Nephron progenitor cell (in vitro differentiated cells): ENCODE results near the gene ASIC2.

Experiments
- DNase-seq: peaks from one replicate; pipeline ENCODE4 v3.0.0; 2021
- H3K27ac Mint-ChIP-seq: 2 replicates; pipeline ENCODE4 v1.8.0; 2021; ENCODE audit warnings: mild to moderate bottlenecking, moderate library complexity, mixed read lengths
- H3K27me3 Mint-ChIP-seq: 2 replicates; pipeline ENCODE4 v1.8.0; 2021; ENCODE audit warnings: mild to moderate bottlenecking, low read depth, mixed read lengths; ENCODE audit not compliant: poor library complexity
- H3K36me3 Mint-ChIP-seq: 2 replicates; pipeline ENCODE4 v1.8.0; 2021; ENCODE audit warnings: low read depth, mixed read lengths
- H3K4me1 Mint-ChIP-seq: 2 replicates; pipeline ENCODE4 v1.8.0; 2021; ENCODE audit warnings: mixed read lengths
- H3K4me3 Mint-ChIP-seq: 2 replicates; pipeline ENCODE4 v1.8.0; 2021; ENCODE audit warnings: mild to moderate bottlenecking, moderate library complexity, mixed read lengths
- H3K9me3 Mint-ChIP-seq: 2 replicates; pipeline ENCODE4 v1.8.0; 2021; ENCODE audit warnings: mild to moderate bottlenecking, moderate library complexity, mixed read lengths
- CTCF ChIP-seq: fragments of 200-600 bp; sonication (generic); IDR thresholded peaks from 2 replicates; pipeline ENCODE4 v1.5.0; 2021; ENCODE audit warnings: antibody characterized with exemption

ASIC2 gene

GRCh38 chr17:33240362-33240761, 52.7 kb downstream of the ASIC2 start:
- no peak for DNase-seq
- no peak for TF ChIP-seq CTCF
- Mint-ChIP-seq H3K9me3 (no peaks in the 10 kb centered on the region), H3K27me3 (peaks cover 2% of the 10 kb centered on the region), H3K36me3 (no peaks in the 10 kb centered on the region), H3K27ac (peak overlapping the region; percentile 49), H3K4me1 (peaks cover 10% of the 10 kb centered on the region), H3K4me3 (no peak overlapping the region)

GRCh38 chr17:33239702-33240101, 53.4 kb downstream of the ASIC2 start:
- H3K4me1 Mint-ChIP-seq: peaks cover 14% of the 10 kb centered on the region
- no peaks in the 10 kb centered on the region for H3K9me3 Mint-ChIP-seq
- no peak overlapping the region for H3K4me3 Mint-ChIP-seq
- peak overlapping the region; percentile 49 for H3K27ac Mint-ChIP-seq
- H3K27me3 Mint-ChIP-seq: peaks cover 2% of the 10 kb centered on the region
- no peak for TF ChIP-seq CTCF
- DNase-seq: no peak
- no peaks in the 10 kb centered on the region for H3K36me3 Mint-ChIP-seq

- peaks cover 19% of the 10 kb centered on the region for H3K4me1 Mint-ChIP-seq
- H3K27me3 Mint-ChIP-seq: peaks cover 7% of the 10 kb centered on the region
- no peaks in the 10 kb centered on the region for H3K36me3 Mint-ChIP-seq
- no peak for DNase-seq
- H3K4me3 Mint-ChIP-seq: no peak overlapping the region
- no peak overlapping the region for H3K27ac Mint-ChIP-seq
- TF ChIP-seq CTCF: no peak
- H3K9me3 Mint-ChIP-seq: no peaks in the 10 kb centered on the region
These were observed 58.0 kb downstream of the ASIC2 start for GRCh38 chr17:33234930-33235685.

GRCh38 chr17:33234233-33234632, 58.9 kb downstream of the ASIC2 start:
- Mint-ChIP-seq H3K27me3 (peaks cover 7% of the 10 kb centered on the region), H3K9me3 (no peaks in the 10 kb centered on the region), H3K27ac (no peak overlapping the region)

GRCh38 chr17:33233811-33234177, 59.3 kb downstream of the ASIC2 start:
- no peak for TF ChIP-seq CTCF
- Mint-ChIP-seq H3K27me3 (peaks cover 7% of the 10 kb centered on the region), H3K4me3 (no peak overlapping the region), H3K4me1 (peaks cover 19% of the 10 kb centered on the region), H3K36me3 (no peaks in the 10 kb centered on the region), H3K9me3 (no peaks in the 10 kb centered on the region), H3K27ac (no peak overlapping the region)
- no peak for DNase-seq

More at GRCh38 chr17:33234233-33234632, 58.9 kb downstream of the ASIC2 start:
- H3K36me3 Mint-ChIP-seq: no peaks in the 10 kb centered on the region
- DNase-seq: no peak
- no peak for TF ChIP-seq CTCF
- no peak overlapping the region for H3K4me3 Mint-ChIP-seq
- H3K4me1 Mint-ChIP-seq: peaks cover 19% of the 10 kb centered on the region

GRCh38 chr17:33229499-33229898, 63.6 kb downstream of the ASIC2 start:
- H3K36me3 Mint-ChIP-seq: no peaks in the 10 kb centered on the region
- H3K9me3 Mint-ChIP-seq: no peaks in the 10 kb centered on the region
- H3K4me3 Mint-ChIP-seq: no peak overlapping the region
- H3K4me1 Mint-ChIP-seq: peaks cover 10% of the 10 kb centered on the region
- no peak for DNase-seq
- peaks cover 7% of the 10 kb centered on the region for H3K27me3 Mint-ChIP-seq
- H3K27ac Mint-ChIP-seq: no peak overlapping the region
- TF ChIP-seq CTCF: no peak
